ENCODE results near the gene SCUBE2.
A peak's percentile ranks its signal among the peaks of the same experiment; 100 is the strongest.

Gene SCUBE2

GRCh38 chr11:9074338-9075029 lies 16.9 kb downstream of the SCUBE2 start:
- DNase-seq (ENCODE audit: low spot score), result no peak

DNA sequence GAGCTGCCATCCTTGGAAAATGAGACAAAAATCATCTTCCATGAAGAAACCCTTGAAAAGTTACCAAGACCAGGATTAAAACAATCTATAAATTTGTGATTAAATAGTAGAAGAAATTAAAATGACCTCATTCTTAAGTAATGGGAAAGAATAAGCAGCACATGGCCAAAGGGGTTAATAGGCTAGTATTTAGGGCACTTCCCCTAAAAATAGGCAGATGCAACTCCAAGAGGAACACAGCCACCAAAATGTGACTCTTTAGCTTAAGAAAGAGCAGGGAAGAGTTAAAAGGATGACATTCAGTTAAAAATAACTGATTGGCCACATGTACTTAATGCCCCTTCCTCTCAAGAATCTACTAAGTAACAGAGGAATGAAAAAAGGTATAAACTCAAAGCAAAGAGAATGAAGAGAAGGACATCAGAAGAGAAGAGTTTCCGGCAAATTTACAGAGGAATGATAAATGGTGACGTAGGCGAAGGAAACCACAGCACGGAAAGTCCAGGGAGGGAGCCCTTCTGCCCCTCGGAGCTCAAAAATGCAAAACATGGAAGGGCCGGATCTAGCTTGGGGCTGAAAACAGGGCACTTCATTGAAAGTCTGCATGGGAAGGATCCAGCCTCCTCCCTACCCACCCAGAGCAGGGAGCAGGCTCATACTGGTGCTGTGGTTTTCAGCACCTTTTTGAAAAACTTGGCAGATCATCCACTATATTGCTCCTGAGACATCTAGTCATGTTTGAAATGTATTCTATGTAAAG lies 17.8 kb downstream of the SCUBE2 start:
- no peak for DNase-seq (ENCODE audit: low spot score)

GRCh38 chr11:9072626-9073176 lies 18.7 kb downstream of the SCUBE2 start:
- no peak for DNase-seq (ENCODE audit: low spot score)

- no peak for DNase-seq (ENCODE audit: low spot score)
These were observed 19.7 kb downstream of the SCUBE2 start for GRCh38 chr11:9071692-9072091.

DNA sequence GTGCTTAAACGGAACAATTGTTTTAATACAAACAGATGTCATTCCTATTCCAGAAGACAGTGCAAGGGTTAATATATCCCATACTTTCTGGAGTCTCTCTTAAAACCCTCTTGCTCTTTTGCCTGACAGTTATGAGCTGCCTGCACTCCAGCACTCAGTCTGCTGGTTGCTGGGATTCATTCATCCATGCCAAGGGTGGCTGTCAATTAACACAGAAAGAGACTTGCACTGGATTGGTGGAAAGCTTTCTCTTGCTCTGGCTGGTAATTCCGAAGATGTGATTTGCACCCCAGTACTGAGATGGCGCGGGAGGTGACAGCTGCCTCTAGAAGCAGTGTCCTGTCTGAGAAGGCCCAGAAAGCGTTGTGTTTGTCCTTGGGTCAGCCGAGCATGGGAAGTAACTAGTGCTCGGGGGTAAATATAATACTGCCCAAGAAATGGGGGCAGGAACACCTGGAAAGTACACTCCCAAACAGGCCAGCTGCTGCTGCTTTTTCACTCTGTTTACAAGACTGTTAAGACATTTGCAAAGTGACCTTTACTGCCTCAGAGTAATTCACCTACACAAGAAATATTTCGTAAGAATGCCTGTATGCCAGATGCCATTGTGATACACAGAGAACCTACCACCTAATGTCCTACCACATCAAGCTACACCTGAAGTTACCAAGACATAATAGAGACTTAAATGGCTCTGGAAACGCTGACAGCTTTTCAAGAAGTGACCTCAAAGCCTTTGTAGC lies 20.5 kb downstream of the SCUBE2 start:
- no peak for DNase-seq (ENCODE audit: low spot score)

DNA sequence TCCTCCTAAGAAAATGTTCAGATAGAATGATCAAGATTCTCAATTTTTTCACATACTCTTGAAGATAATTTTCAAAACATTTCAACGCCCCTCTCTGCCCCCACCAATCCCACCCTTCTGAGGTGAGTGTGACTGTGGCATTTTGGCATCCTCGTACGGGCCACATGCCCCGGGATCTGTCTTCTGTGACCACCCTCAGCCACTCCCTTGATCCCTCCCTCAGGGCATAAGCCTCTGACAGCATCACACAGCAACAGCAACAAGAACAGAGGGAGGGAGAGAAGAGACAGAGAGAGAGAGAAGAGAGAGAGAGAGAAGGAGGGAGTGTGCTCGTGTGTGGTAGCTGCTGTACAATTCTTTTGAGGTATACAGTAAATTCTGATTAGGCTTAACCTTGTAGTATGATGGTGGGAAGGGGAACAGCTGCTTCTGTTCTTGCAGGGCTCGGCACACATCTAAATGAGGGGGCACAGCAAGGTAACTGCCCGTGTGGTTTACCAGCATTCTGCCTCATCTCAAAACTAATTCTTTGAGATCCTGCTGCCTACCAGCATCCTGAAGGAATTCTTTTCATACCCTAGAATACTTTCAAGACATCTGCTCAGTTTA lies 21.4 kb downstream of the SCUBE2 start:
- DNase-seq (ENCODE audit: low spot score), result no peak

GRCh38 chr11:9069256-9069655 lies 22.1 kb downstream of the SCUBE2 start:
- DNase-seq (ENCODE audit: low spot score), result no peak

DNA sequence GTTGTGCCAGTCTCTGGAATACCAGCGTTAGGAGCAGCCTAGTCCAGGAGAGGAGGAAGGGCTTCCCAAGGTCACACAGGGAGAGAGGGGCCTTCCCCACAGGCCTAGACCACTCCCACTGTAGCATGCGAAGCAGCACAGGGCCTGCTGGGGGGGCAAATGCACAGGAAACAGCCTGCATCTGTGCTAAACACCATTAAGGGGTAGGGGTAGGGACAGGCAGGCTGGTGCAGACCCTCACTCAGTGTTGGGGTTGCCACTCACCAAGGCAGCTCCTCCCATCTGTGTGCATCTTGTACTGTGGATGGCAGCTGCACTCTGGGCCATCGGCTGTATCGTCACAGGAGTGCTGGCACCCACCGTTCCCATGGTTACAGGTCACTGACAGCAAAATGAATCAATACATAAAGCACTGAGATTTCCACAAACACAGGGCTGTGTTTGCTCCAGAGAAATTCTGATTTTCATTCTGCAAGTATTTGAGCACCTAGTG lies 24.9 kb downstream of the SCUBE2 start:
- DNase-seq (ENCODE audit: low spot score), result no peak

GRCh38 chr11:9065607-9066432 lies 25.6 kb downstream of the SCUBE2 start:
- DNase-seq (ENCODE audit: low spot score), result no peak

- DNase-seq (ENCODE audit: low spot score), result no peak
These were observed 29.6 kb downstream of the SCUBE2 start for GRCh38 chr11:9061807-9062206.

- peak; percentile 62 for DNase-seq (ENCODE audit: low spot score)
These were observed 30.7 kb downstream of the SCUBE2 start for GRCh38 chr11:9060700-9061111.

DNA sequence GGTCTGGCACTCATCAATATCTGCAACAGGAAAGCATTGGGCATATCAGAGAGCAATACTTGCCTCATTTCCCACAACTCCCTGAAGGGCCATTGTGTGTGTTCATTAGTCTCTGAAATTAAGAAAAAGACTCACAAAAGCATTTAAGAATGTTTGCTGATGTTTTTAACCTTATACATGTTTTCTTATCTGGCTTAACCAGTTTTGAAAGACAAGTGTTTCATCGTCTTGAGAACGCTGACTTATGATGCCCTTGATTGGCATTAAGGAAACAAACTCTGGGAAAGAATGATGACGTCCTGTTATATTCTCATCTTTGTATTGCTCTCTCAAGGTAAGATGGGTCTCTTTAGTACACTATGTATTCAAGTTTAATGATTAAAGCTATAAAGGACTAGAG lies 32.0 kb downstream of the SCUBE2 start:
- DNase-seq (ENCODE audit: low spot score), result no peak

DNA sequence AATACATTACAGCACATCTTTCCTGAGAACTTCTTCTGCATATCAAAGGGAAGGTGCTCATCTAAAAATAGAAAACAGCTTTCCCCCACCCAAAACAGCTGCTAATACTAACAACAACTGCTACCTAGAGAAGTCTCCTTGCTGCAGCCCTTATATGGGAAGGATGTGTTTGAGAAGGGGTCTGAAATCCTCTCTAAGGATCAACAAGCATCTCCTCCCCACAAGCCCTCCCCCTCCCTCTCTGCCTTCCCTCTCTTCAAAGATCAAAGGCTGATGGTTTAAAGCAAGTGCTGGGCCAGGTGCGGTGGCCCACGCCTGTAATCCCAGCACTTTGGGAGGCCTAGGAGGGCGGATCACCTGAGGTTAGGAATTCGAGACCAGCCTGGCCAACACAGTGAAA lies 33.5 kb downstream of the SCUBE2 start:
- DNase-seq (ENCODE audit: low spot score), result peak; percentile 44

DNA sequence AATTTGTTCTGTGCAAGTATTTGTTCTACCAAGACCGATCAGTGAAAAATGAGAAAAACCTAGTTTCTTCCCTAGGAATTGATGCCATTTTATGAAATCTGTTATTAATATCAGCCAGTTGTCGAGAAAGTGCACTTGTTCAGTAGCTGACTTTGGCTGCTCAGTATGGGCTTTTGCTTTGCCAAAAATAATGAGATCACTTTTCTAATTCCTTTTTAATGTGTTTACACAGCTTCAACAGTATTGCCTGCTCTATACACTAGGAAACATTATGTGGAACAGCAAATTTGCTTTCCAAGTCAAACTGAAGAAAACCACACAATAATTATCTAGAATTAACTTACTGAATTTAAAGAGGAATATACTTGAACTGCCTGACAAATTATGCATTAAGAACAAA lies 34.4 kb downstream of the SCUBE2 start:
- DNase-seq (ENCODE audit: low spot score), result no peak

- no peak for DNase-seq (ENCODE audit: low spot score)
These were observed 34.9 kb downstream of the SCUBE2 start for GRCh38 chr11:9056467-9056866.

DNA sequence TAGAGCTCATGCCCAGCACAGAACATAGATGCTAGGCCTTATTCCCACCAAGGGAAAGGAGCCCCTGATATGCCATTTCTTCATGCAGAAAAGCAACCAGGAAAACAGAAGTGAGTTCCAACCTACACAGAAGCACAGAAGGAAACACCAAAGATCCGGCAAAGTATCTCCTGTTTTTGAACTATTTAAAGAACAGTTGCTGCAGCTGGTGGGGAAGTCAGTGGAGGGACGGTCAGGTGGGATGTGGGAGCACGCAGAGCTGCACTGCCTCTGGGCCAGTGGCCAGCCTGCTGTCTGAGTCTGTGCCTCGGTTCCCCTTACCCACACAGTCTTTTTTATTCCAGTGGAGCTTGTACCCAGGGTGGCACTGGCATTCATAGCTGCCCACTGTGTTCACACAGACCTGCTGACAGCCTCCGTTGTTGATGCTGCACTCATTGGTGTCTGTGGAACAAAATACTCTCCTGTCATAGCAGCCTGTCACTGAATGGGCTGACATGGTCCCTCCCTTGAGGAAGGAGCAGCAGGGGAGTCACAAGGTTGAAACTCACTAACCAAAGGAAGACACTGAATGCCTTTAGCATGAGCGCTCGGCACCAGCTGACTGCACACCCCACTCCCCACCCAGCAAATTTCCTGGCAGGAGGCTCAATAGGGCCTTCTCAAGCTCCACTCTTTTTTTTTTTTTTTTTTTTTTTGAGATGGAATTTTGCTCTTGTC lies 37.9 kb downstream of the SCUBE2 start:
- no peak for DNase-seq (ENCODE audit: low spot score)

DNA sequence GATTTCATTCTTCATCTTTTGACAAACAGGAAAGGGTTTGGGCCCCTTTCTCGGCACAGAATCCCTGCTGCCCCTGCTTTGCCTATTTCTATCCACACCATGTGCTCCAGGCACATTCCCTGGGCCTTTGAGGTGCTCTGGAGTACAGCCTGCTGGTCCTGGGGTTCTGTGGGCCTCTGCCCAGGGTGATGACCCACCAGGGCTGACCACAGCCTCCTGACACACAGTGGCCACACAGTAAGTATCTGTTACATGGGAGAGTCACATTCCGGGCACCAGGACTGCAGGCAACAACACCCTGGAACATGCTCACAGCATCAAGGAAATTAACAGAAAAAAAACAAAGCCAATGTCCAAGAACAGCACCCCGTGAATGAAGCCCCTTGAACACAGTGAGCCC lies 39.1 kb downstream of the SCUBE2 start:
- DNase-seq (ENCODE audit: low spot score), result no peak

- no peak for DNase-seq (ENCODE audit: low spot score)
These were observed 41.4 kb downstream of the SCUBE2 start for GRCh38 chr11:9049959-9050358.

- DNase-seq (ENCODE audit: low spot score), result no peak
These were observed 43.4 kb downstream of the SCUBE2 start for GRCh38 chr11:9047964-9048523.

- DNase-seq (ENCODE audit: low spot score), result peak; percentile 45
These were observed 44.9 kb downstream of the SCUBE2 start for GRCh38 chr11:9046481-9046880.
